ENCODE measurements around the gene SLC25A36.
"Not testable (repeated sequence)": the region's sequence is repeated elsewhere in the genome, so short reads cannot be mapped to it uniquely, and the experiment has no call there.

SLC25A36 gene

DNA sequence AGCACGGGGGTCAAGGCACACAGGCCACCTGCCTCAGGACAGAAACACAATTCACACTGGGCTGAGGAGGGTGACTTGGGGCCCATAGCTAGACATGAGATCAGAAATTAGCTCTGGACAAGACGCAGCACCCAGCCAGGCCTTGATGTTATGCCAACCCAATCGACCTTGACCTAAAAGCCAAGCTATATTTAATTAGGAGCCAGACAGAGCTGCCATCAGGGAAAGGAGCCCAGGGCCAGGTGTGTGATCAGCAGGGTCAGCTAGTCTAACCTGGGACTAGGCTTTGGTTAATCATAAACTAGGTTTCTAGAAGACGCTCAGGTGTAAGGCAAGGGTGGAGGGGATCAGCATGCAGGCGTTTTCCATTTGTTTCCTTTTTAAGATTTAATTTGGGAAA, 23.9 kb upstream of the SLC25A36 start:
- TF ChIP-seq ZNF274 (IDR thresholded peaks at IDR 0.05; ENCODE audit: low read depth, low read length), result no peak
- no peak overlapping the region for H3K4me3 ChIP-seq (ENCODE audit: low read length)

GRCh38 chr3:140920029-140920428, 21.6 kb upstream of the SLC25A36 start:
- no peak for TF ChIP-seq ZNF274 (IDR thresholded peaks at IDR 0.05; ENCODE audit: low read depth, low read length)

GRCh38 chr3:140922634-140923033, 19.0 kb upstream of the SLC25A36 start:
- TF ChIP-seq ZNF274 (IDR thresholded peaks at IDR 0.05; ENCODE audit: low read depth, low read length), result no peak
- no peak overlapping the region for H3K4me3 ChIP-seq (ENCODE audit: low read length)

More at GRCh38 chr3:140920029-140920428, 21.6 kb upstream of the SLC25A36 start:
- no peak overlapping the region for H3K4me3 ChIP-seq (ENCODE audit: low read length)

- H3K4me3 ChIP-seq (ENCODE audit: low read length), result no peak overlapping the region
- TF ChIP-seq ZNF274 (IDR thresholded peaks at IDR 0.05; ENCODE audit: low read depth, low read length), result no peak
These were observed 17.4 kb upstream of the SLC25A36 start for GRCh38 chr3:140924097-140924873.

DNA sequence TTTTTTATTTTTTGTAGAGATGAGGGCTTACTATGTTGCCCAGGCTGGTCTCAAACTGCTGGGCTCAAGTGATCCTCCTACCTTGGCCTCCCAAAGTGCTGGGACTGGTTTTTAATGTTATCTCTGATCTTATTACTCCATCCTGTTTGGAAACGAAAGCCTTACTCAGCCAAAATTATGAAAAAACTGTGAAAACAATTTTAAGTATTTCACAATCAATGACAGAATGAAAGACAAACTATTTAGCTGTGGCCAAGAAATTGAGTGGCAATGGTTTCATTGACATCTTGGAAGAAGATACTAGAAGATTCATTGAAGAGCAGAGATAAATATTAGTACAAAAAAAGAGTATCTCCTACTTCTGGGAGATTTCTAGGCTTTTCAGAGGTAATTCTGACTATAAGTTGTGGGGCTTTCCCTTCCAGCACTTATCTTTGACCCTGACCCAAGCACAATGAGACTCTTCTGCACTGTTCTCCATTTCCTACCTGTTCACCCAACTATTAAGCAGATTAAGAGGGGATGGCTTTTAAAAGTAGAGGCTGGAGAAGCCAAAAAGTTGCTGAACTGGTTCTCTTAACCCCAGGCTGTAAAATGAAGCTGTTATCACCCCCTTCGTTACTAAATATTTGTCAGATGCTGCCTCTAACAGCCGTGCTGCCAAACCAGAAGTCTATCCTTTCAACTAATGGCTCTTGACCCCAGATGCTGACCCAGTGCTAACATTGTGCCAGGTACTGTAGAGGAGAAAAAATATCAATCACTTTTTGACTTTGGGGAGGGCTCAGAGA, 14.2 kb upstream of the SLC25A36 start:
- no peak overlapping the region for H3K4me3 ChIP-seq (ENCODE audit: low read length)
- no peak for TF ChIP-seq ZNF274 (IDR thresholded peaks at IDR 0.05; ENCODE audit: low read depth, low read length)

GRCh38 chr3:140929446-140929845, 12.2 kb upstream of the SLC25A36 start:
- no peak overlapping the region for H3K4me3 ChIP-seq (ENCODE audit: low read length)
- no peak for TF ChIP-seq ZNF274 (IDR thresholded peaks at IDR 0.05; ENCODE audit: low read depth, low read length)

DNA sequence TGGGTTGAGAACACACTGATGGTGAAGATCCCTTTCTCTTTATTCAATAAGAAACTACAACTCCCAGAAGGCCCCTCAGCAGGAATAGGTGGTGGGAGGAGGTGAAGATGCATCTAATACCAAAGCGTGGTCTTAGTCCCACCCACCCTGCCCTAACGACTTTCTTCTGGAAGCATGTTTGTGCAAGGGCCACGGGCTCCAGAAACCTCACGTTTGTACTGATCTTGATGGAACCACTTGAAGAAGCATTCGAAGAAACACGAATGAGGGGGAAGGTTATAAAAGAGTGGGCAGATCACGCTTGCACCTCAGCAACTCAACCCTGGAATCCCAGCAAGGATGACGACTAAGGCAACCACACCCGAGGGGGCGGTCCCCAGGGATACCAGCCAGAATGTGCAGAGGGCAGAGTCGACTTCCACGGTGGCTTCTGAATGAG, 10.6 kb upstream of the SLC25A36 start:
- no peak for TF ChIP-seq ZNF274 (IDR thresholded peaks at IDR 0.05; ENCODE audit: low read depth, low read length)
- no peak overlapping the region for H3K4me3 ChIP-seq (ENCODE audit: low read length)

- TF ChIP-seq ZNF274 (IDR thresholded peaks at IDR 0.05; ENCODE audit: low read depth, low read length), result no peak
- no peak overlapping the region for H3K4me3 ChIP-seq (ENCODE audit: low read length)
These were observed 9.8 kb upstream of the SLC25A36 start for GRCh38 chr3:140931801-140932200.

DNA sequence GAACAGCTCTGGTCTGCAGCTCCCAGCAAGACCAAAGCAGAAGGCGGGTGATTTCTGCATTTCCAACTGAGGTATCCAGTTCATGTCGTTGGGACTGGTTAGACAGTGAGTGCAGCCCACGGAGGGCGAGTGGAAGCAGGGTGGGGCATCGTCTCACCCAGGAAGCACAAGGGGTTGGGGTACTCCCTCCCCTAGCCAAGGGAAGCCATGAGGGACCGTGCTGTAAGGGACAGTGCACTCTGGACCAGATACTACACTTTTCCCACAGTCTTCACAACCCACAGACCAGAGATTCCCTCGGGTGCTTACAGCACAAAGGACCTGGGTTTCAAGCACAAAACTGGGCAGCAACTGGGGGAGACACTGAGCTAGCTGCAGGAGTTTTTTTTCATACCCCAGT, 8.5 kb upstream of the SLC25A36 start:
- TF ChIP-seq ZNF274 (IDR thresholded peaks at IDR 0.05; ENCODE audit: low read depth, low read length), result no peak
- H3K4me3 ChIP-seq (ENCODE audit: low read length), result no peak overlapping the region

GRCh38 chr3:140933552-140933951, 8.1 kb upstream of the SLC25A36 start:
- no peak overlapping the region for H3K4me3 ChIP-seq (ENCODE audit: low read length)
- TF ChIP-seq ZNF274 (IDR thresholded peaks at IDR 0.05; ENCODE audit: low read depth, low read length), result no peak

- not testable (repeated sequence) for H3K4me3 ChIP-seq (ENCODE audit: low read length)
These were observed 2.3 kb upstream of the SLC25A36 start for GRCh38 chr3:140939305-140939704.

DNA sequence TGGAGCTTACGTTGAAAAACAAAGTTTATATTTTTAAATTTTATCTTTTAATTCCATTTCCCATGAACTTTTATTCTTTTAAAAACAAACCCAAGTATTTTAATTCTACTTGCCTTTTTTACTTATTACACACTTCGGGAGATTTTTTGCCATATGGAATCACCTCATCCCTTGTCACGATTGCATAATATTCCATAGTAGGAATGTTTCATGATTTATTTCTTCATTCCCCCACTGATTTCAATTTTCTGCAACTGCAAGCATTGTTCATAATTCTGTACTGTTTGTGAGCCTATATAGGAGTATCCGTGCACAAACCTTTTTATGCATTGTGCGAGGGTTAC, 574 bp upstream of the SLC25A36 start:
- peak overlapping the region; percentile 78 for H3K4me3 ChIP-seq (ENCODE audit: low read length)
- no peak for TF ChIP-seq ZNF274 (IDR thresholded peaks at IDR 0.05; ENCODE audit: low read depth, low read length)

- TF ChIP-seq ZNF274 (IDR thresholded peaks at IDR 0.05; ENCODE audit: low read depth, low read length), result no peak
- peak overlapping the region; percentile 78 for H3K4me3 ChIP-seq (ENCODE audit: low read length)
These were observed 827 bp downstream of the SLC25A36 start for GRCh38 chr3:140942221-140943104.
